Fibroblast of pulmonary artery (primary cell): Measurements from ENCODE around the gene IFT57.
"Not testable (repeated sequence)": the region's sequence is repeated elsewhere in the genome, so short reads cannot be mapped to it uniquely, and the experiment has no call there.

Experiments
- DNase-seq: peaks from one replicate; pipeline ENCODE4 v3.0.0-alpha.2; 2010; ENCODE audit warnings: low read depth
- H3K4me3 ChIP-seq: replicated peaks from 2 replicates; pipeline ENCODE4 v1.5.1; 2011; ENCODE audit warnings: low read depth, mild to moderate bottlenecking, control low read depth, low read length, moderate library complexity
- TF ChIP-seq, protein P1 (sequence below): IDR thresholded peaks from 2 replicates; pipeline ENCODE4 v1.5.1; 2011; ENCODE audit warnings: mild to moderate bottlenecking, control low read depth, low read length, inconsistent platforms; ENCODE audit errors: missing control alignments

The IFT57 gene

GRCh38 chr3:108157273-108157672 lies 65.0 kb downstream of the IFT57 start:
- H3K4me3 ChIP-seq: no peak overlapping the region
- TF ChIP-seq, protein P1, sequence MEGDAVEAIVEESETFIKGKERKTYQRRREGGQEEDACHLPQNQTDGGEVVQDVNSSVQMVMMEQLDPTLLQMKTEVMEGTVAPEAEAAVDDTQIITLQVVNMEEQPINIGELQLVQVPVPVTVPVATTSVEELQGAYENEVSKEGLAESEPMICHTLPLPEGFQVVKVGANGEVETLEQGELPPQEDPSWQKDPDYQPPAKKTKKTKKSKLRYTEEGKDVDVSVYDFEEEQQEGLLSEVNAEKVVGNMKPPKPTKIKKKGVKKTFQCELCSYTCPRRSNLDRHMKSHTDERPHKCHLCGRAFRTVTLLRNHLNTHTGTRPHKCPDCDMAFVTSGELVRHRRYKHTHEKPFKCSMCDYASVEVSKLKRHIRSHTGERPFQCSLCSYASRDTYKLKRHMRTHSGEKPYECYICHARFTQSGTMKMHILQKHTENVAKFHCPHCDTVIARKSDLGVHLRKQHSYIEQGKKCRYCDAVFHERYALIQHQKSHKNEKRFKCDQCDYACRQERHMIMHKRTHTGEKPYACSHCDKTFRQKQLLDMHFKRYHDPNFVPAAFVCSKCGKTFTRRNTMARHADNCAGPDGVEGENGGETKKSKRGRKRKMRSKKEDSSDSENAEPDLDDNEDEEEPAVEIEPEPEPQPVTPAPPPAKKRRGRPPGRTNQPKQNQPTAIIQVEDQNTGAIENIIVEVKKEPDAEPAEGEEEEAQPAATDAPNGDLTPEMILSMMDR: no peak
- DNase-seq: no peak

- no peak overlapping the region for H3K4me3 ChIP-seq
- TF ChIP-seq, protein P1: no peak
- no peak for DNase-seq
These were observed 65.8 kb downstream of the IFT57 start for GRCh38 chr3:108156312-108156853.

- H3K4me3 ChIP-seq, DNase-seq: not testable (repeated sequence)
These were observed 66.6 kb downstream of the IFT57 start for GRCh38 chr3:108155642-108156041.

DNA sequence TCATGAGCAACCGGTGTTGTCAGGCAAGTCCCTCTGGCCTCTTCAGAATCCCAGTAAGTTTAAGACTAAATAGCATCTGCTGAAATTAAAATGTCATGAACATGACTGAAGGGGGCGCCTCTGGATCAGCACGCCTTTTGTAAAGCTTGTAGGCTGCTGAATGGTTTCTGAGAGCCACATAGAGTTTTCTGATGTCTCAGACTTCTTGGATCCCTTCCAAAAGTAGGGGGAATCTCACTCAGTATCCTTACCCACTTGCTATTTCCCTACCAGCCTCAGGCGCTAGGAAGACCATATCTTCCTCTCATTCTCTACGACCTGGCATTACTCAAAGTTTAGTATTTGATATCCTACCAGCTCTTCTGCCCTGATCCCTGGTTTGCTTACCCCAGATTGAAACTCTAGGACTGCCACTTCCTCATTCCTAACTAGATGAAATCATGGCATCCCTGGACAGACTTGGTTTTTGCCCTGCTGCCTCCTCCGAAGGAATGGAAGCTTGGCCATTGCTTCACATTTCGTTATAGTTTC lies 68.7 kb downstream of the IFT57 start:
- H3K4me3 ChIP-seq: no peak overlapping the region
- DNase-seq: peak; percentile 74
- TF ChIP-seq, protein P1: peak; percentile 46

DNA sequence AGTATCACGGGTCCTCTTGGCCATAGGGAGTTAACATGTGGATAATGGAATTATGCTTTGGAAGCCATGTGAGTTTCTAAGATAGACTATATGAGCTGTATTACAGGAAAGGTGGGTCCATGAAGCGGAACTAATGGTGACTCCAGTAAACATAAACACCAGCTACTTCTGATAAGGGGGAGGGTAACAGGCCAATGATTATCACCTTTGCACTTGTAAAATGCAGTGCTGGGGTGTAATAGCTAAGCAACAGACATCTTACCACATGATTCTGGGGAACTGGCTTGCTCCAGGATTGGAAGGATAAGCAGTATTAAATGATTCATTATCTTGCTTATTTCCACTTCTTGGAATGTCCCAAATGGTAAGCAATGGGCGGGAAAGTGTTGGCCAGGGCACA lies 70.0 kb downstream of the IFT57 start:
- no peak for DNase-seq
- H3K4me3 ChIP-seq: no peak overlapping the region
- TF ChIP-seq, protein P1: no peak

GRCh38 chr3:108150200-108150599 lies 72.0 kb downstream of the IFT57 start:
- no peak for DNase-seq
- TF ChIP-seq, protein P1: no peak
- H3K4me3 ChIP-seq: no peak overlapping the region

- no peak for DNase-seq
These were observed 76.1 kb downstream of the IFT57 start for GRCh38 chr3:108146139-108146538.

More at GRCh38 chr3:108146139-108146538, 76.1 kb downstream of the IFT57 start:
- TF ChIP-seq, protein P1: no peak
- H3K4me3 ChIP-seq: no peak overlapping the region
